ENCODE data around the gene DTX3. TPM values are rescaled to one million over a fixed set of nuclear protein-coding genes. Genes with fewer than 3 reads are reported as not detected.

DTX3 gene
- total and polyA plus RNA-seq, 2 of the 13 experiments (the other 11 are each of a cell fraction or from before 2014, with no cell fraction given) = 9.0 to 27.2 TPM

- TF ChIP-seq ZBTB10 (CRISPR knock-in tag; IDR thresholded peaks at IDR 0.05; ENCODE audit: borderline replicate concordance) = no peak
- TF ChIP-seq SMARCE1 (IDR thresholded peaks at IDR 0.05; ENCODE audit: borderline replicate concordance) = no peak
- TF ChIP-seq KLF16 (CRISPR knock-in tag; IDR thresholded peaks at IDR 0.05) = no peak
- TF ChIP-seq ERF (CRISPR knock-in tag; IDR thresholded peaks at IDR 0.05) = peak; percentile 71
- 0 out of 2 replicates have a peak, but pooled peaks have one; percentile 43 for TF ChIP-seq HIVEP1 (CRISPR knock-in tag; IDR thresholded peaks at IDR 0.05)
- peak; percentile 96 for TF ChIP-seq ZNF772 (CRISPR knock-in tag; IDR thresholded peaks at IDR 0.05)
- 0 out of 2 replicates have a peak, but pooled peaks have one; percentile 46 for TF ChIP-seq TOE1 (CRISPR knock-in tag; IDR thresholded peaks at IDR 0.05)
- TF ChIP-seq EP300 (IDR thresholded peaks at IDR 0.05; ENCODE audit: low read depth in 2 of 2, low read length in 2 of 2) = peak; percentile 38 to 67; a peak in 2 of 4 replicates
- TF ChIP-seq EP300 (CRISPR knock-in tag; IDR thresholded peaks at IDR 0.05; ENCODE audit: borderline replicate concordance) = no peak
- TF ChIP-seq ZGPAT (CRISPR knock-in tag; IDR thresholded peaks at IDR 0.05) = peak; percentile 78
- peak; percentile 53; the same call in 1 of the 3 replicates for TF ChIP-seq MXI1 (IDR thresholded peaks at IDR 0.05; ENCODE audit: borderline replicate concordance, low read depth, low read length)
- TF ChIP-seq ZNF691 (CRISPR knock-in tag; IDR thresholded peaks at IDR 0.05; ENCODE audit: borderline replicate concordance, low read depth) = peak; percentile 17; the same call in 1 of the 2 replicates
- peak; percentile 41; the same call in 1 of the 2 replicates for TF ChIP-seq TAF1 (CRISPR knock-in tag; IDR thresholded peaks at IDR 0.05)
- no peak for TF ChIP-seq BRCA1 (CRISPR knock-in tag; IDR thresholded peaks at IDR 0.05)
- peak; percentile 43; the same call in 1 of the 2 replicates for TF ChIP-seq ZMYM4 (CRISPR knock-in tag; IDR thresholded peaks at IDR 0.05)
- no peak for TF ChIP-seq ZBTB4 (CRISPR knock-in tag; IDR thresholded peaks at IDR 0.05; ENCODE audit: borderline replicate concordance)
- TF ChIP-seq ZNF337 (CRISPR knock-in tag; IDR thresholded peaks at IDR 0.05; ENCODE audit: borderline replicate concordance, low read depth) = no peak
- TF ChIP-seq DRAP1 (CRISPR knock-in tag; IDR thresholded peaks at IDR 0.05) = peak; percentile 66
- TF ChIP-seq ZNF333 (CRISPR knock-in tag; IDR thresholded peaks at IDR 0.05; ENCODE audit: borderline replicate concordance) = no peak
- no peak for TF ChIP-seq NKX3-1 (CRISPR knock-in tag; IDR thresholded peaks at IDR 0.05)
These were observed 28.6 kb upstream of the DTX3 start (continued) for GRCh38 chr12:57575771-57576612.

Data from HepG2 (cell line).